Trophoblast cell (in vitro differentiated cells and primary cell): ENCODE measurements around the gene MRPL4.

Source experiments
- DNase-seq, 2 donors: peaks; one replicate each; pipeline ENCODE4 v3.0.0-alpha.2; 2016
- H2AFZ ChIP-seq: 2 replicates; pipeline ENCODE4 v1.6.1; 2013; ENCODE audit warnings: low read length, moderate library complexity, mild to moderate bottlenecking; ENCODE audit not compliant: insufficient read depth, poor library complexity
- H2AK5ac ChIP-seq: 2 replicates; pipeline ENCODE4 v1.6.1; 2013; ENCODE audit warnings: mild to moderate bottlenecking, low read length
- H2BK120ac ChIP-seq: 2 replicates; pipeline ENCODE4 v1.6.1; 2013; ENCODE audit warnings: low read length, mild to moderate bottlenecking, moderate library complexity; ENCODE audit not compliant: insufficient read depth, poor library complexity
- H2BK12ac ChIP-seq: 2 replicates; pipeline ENCODE4 v1.6.1; 2013; ENCODE audit warnings: mild to moderate bottlenecking, low read length, moderate library complexity
- H2BK5ac ChIP-seq: 2 replicates; pipeline ENCODE4 v1.6.1; 2013; ENCODE audit warnings: low read length, low read depth, moderate library complexity, mild to moderate bottlenecking; ENCODE audit not compliant: poor library complexity
- H3K14ac ChIP-seq: 2 replicates; pipeline ENCODE4 v1.6.1; 2013; ENCODE audit warnings: mild to moderate bottlenecking, low read length
- H3K18ac ChIP-seq: 2 replicates; pipeline ENCODE4 v1.6.1; 2013; ENCODE audit warnings: mild to moderate bottlenecking, low read length
- H3K23ac ChIP-seq: 2 replicates; pipeline ENCODE4 v1.6.1; 2013; ENCODE audit warnings: low read length
- H3K27ac ChIP-seq: 2 replicates; pipeline ENCODE4 v1.5.1; 2013; ENCODE audit warnings: low read depth, mild to moderate bottlenecking, inconsistent platforms, low read length, moderate library complexity
- H3K27me3 ChIP-seq: 2 replicates; pipeline ENCODE4 v1.6.1; 2013; ENCODE audit warnings: inconsistent platforms, mild to moderate bottlenecking, low read length, moderate library complexity; ENCODE audit not compliant: insufficient read depth
- H3K36me3 ChIP-seq, 2 experiments: 1 replicate in 1 of 2; 2 replicates in 1 of 2; pipeline ENCODE4 v1.6.1; 2013; ENCODE audit warnings: low read length in 2 of 2, mild to moderate bottlenecking in 2 of 2, moderate library complexity in 1 of 2; ENCODE audit not compliant: insufficient read depth in 2 of 2, control insufficient read depth in 1 of 2
- H3K4ac ChIP-seq: 2 replicates; pipeline ENCODE4 v1.6.1; 2013; ENCODE audit warnings: low read depth, mild to moderate bottlenecking, low read length, moderate library complexity
- H3K4me1 ChIP-seq, 2 experiments: 1 replicate in 1 of 2; 2 replicates in 1 of 2; pipeline ENCODE4 v1.6.1; 2013; ENCODE audit warnings: low read length in 2 of 2, mild to moderate bottlenecking in 2 of 2, moderate library complexity in 1 of 2; ENCODE audit not compliant: insufficient read depth in 2 of 2, control insufficient read depth in 1 of 2
- H3K4me2 ChIP-seq: 2 replicates; pipeline ENCODE4 v1.6.1; 2013; ENCODE audit warnings: inconsistent platforms, mild to moderate bottlenecking, low read length, moderate library complexity
- H3K4me3 ChIP-seq: 2 replicates; pipeline ENCODE4 v1.5.1; 2013; ENCODE audit warnings: mild to moderate bottlenecking, low read depth, low read length, inconsistent platforms
- H3K79me1 ChIP-seq: one replicate; pipeline ENCODE4 v1.6.1; 2013; ENCODE audit warnings: low read length
- H3K79me2 ChIP-seq: 2 replicates; pipeline ENCODE4 v1.6.1; 2013; ENCODE audit warnings: low read length, mild to moderate bottlenecking; ENCODE audit not compliant: control insufficient read depth, insufficient read depth, poor library complexity
- H3K9ac ChIP-seq: 2 replicates; pipeline ENCODE4 v1.6.1; 2013; ENCODE audit warnings: mild to moderate bottlenecking, low read length
- H3K9me3 ChIP-seq: 2 replicates; pipeline ENCODE4 v1.6.1; 2013; ENCODE audit warnings: low read depth, mild to moderate bottlenecking, control low read depth, inconsistent platforms, low read length; ENCODE audit not compliant: insufficient read depth
- H4K12ac ChIP-seq: 2 replicates; pipeline ENCODE4 v1.6.1; 2013; ENCODE audit warnings: low read depth, mild to moderate bottlenecking, low read length, moderate library complexity
- H4K8ac ChIP-seq: 2 replicates; pipeline ENCODE4 v1.6.1; 2013; ENCODE audit warnings: low read depth, mild to moderate bottlenecking, low read length, moderate library complexity
- H4K91ac ChIP-seq: one replicate; pipeline ENCODE4 v1.6.1; 2013; ENCODE audit warnings: low read depth, mild to moderate bottlenecking, low read length, moderate library complexity
- WGBS: extraction: QIAGEN DNeasy Blood & Tissue Kit; methylation state at CpG from one replicate; pipeline ENCODE4 v1.1.7; 2013; ENCODE audit warnings: missing lambda C conversion rate; ENCODE audit not compliant: insufficient read length, insufficient coverage; ENCODE audit errors: extremely low coverage; 5-methylcytosine and 5-hydroxymethylcytosine counted together

Gene MRPL4

GRCh38 chr19:10222201-10222890 lies 29.7 kb upstream of the MRPL4 start:
- DNase-seq, result no peak
- H3K79me2 ChIP-seq, result no peaks in the 10 kb centered on the region
- H3K9ac ChIP-seq, result no peak overlapping the region
- no peak overlapping the region for H2BK5ac ChIP-seq
- no peak overlapping the region for H3K23ac ChIP-seq
- H3K4me3 ChIP-seq, result no peak overlapping the region
- no CpG with 5 or more reads among the region's 14 CpGs for WGBS
- no peaks in the 10 kb centered on the region for H3K27me3 ChIP-seq
- no peak overlapping the region for H2BK120ac ChIP-seq
- H4K8ac ChIP-seq, result no peak overlapping the region
- no peak overlapping the region for H3K18ac ChIP-seq
- H3K4me2 ChIP-seq, result no peak overlapping the region
- H3K4ac ChIP-seq, result no peak overlapping the region
- peaks cover 3% of the 10 kb centered on the region for H3K9me3 ChIP-seq
- H2AK5ac ChIP-seq, result no peak overlapping the region
- H4K12ac ChIP-seq, result no peak overlapping the region
- peaks cover 8 to 11% of the 10 kb centered on the region in 2 experiments for H3K4me1 ChIP-seq
- no peak overlapping the region for H4K91ac ChIP-seq
- peaks cover 16 to 17% of the 10 kb centered on the region in 2 experiments for H3K36me3 ChIP-seq
- no peak overlapping the region for H3K14ac ChIP-seq
- no peak overlapping the region for H2AFZ ChIP-seq
- H2BK12ac ChIP-seq, result no peak overlapping the region
- H3K27ac ChIP-seq, result no peak overlapping the region
- H3K79me1 ChIP-seq, result no peaks in the 10 kb centered on the region

GRCh38 chr19:10223488-10224213 lies 28.4 kb upstream of the MRPL4 start:
- Histone ChIP-seq H3K4me3 (no peak overlapping the region), H2BK12ac (no peak overlapping the region), H3K27ac (no peak overlapping the region), H4K91ac (no peak overlapping the region), H2BK5ac (no peak overlapping the region), H4K8ac (no peak overlapping the region), H4K12ac (no peak overlapping the region), H2AK5ac (no peak overlapping the region), H3K27me3 (no peaks in the 10 kb centered on the region), H3K4me2 (no peak overlapping the region), H3K9ac (no peak overlapping the region), H3K18ac (no peak overlapping the region), H3K4ac (no peak overlapping the region), H3K36me3 (peaks cover 17 to 21% of the 10 kb centered on the region in 2 experiments), H3K14ac (no peak overlapping the region), H3K4me1 (peaks cover 15 to 18% of the 10 kb centered on the region in 2 experiments), H2BK120ac (no peak overlapping the region), H3K79me1 (no peaks in the 10 kb centered on the region), H3K79me2 (no peaks in the 10 kb centered on the region), H2AFZ (no peak overlapping the region), H3K9me3 (peaks cover 3% of the 10 kb centered on the region), H3K23ac (no peak overlapping the region)
- no CpG with 5 or more reads among the region's 28 CpGs for WGBS
- no peak for DNase-seq

DNA sequence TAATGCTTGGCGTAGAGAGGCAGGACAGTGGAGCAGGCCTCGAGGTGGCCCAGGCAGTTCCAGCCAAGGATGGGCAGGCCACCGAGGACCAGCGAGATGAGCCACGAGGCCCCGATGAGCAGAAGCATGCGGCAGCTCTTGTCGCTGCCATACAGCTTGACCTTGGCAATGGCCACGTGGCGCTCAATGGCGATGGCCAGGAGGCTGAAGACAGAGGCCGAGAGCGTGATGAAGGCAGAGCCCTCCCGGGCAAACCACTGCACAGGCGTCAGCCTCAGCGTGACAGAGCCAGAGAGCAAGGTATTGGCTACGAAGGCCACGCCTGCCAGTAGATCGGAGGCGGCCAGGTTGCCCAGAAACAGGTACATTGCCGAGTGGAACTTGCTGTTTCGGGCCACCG lies 27.7 kb upstream of the MRPL4 start:
- H3K27me3 ChIP-seq, result no peaks in the 10 kb centered on the region
- H3K18ac ChIP-seq, result no peak overlapping the region
- H3K23ac ChIP-seq, result no peak overlapping the region
- no peak overlapping the region for H2BK12ac ChIP-seq
- no peak overlapping the region for H2BK5ac ChIP-seq
- WGBS, result no CpG with 5 or more reads among the region's 23 CpGs
- no peak overlapping the region for H4K12ac ChIP-seq
- H3K27ac ChIP-seq, result no peak overlapping the region
- no peak overlapping the region for H3K14ac ChIP-seq
- no peak overlapping the region for H3K4me3 ChIP-seq
- H2AK5ac ChIP-seq, result no peak overlapping the region
- no peaks in the 10 kb centered on the region for H3K79me1 ChIP-seq
- no peak overlapping the region for H2BK120ac ChIP-seq
- H3K9me3 ChIP-seq, result peaks cover 3% of the 10 kb centered on the region
- H4K8ac ChIP-seq, result no peak overlapping the region
- H3K4me2 ChIP-seq, result no peak overlapping the region
- H3K4ac ChIP-seq, result no peak overlapping the region
- H4K91ac ChIP-seq, result no peak overlapping the region
- H3K9ac ChIP-seq, result no peak overlapping the region
- H2AFZ ChIP-seq, result no peak overlapping the region
- no peak for DNase-seq
- H3K36me3 ChIP-seq, result peaks cover 17 to 21% of the 10 kb centered on the region in 2 experiments
- no peaks in the 10 kb centered on the region for H3K79me2 ChIP-seq
- peaks cover 15 to 22% of the 10 kb centered on the region in 2 experiments for H3K4me1 ChIP-seq

GRCh38 chr19:10226021-10226375 lies 26.0 kb upstream of the MRPL4 start:
- no peak overlapping the region for H2BK12ac ChIP-seq
- H3K27me3 ChIP-seq, result no peaks in the 10 kb centered on the region
- H4K91ac ChIP-seq, result no peak overlapping the region
- H2AK5ac ChIP-seq, result no peak overlapping the region
- no peak overlapping the region for H3K4me2 ChIP-seq
- H2BK120ac ChIP-seq, result no peak overlapping the region
- H4K12ac ChIP-seq, result no peak overlapping the region
- H3K14ac ChIP-seq, result no peak overlapping the region
- H3K4me3 ChIP-seq, result no peak overlapping the region
- H3K4ac ChIP-seq, result peak overlapping the region; percentile 14
- WGBS, result no CpG with 5 or more reads among the region's 6 CpGs
- H2BK5ac ChIP-seq, result no peak overlapping the region
- no peak overlapping the region for H2AFZ ChIP-seq
- H3K9ac ChIP-seq, result no peak overlapping the region
- H3K27ac ChIP-seq, result no peak overlapping the region
- peaks cover 17 to 21% of the 10 kb centered on the region in 2 experiments for H3K36me3 ChIP-seq
- no peak overlapping the region for H4K8ac ChIP-seq
- no peak overlapping the region for H3K18ac ChIP-seq
- no peak overlapping the region for H3K23ac ChIP-seq
- H3K4me1 ChIP-seq, result peaks cover 19 to 27% of the 10 kb centered on the region in 2 experiments
- peaks cover 3% of the 10 kb centered on the region for H3K9me3 ChIP-seq
- peaks cover 9% of the 10 kb centered on the region for H3K79me1 ChIP-seq
- DNase-seq, result no peak
- H3K79me2 ChIP-seq, result peaks cover 9% of the 10 kb centered on the region
